Activated B cell treated with CpG ODN at 0.5 μM for 24 hours (primary cell): ENCODE measurements around the gene PODXL. TPM values are rescaled to one million over a fixed set of nuclear protein-coding genes. Genes with fewer than 3 reads are reported as not detected.
"Not testable (repeated sequence)": the region's sequence is repeated elsewhere in the genome, so short reads cannot be mapped to it uniquely, and the experiment has no call there.

Experiments
- ATAC-seq: fragments of 200-7000 bp; cut with Tn5 transposase; one replicate; pipeline ENCODE4 v1.10.0; 2021; ENCODE audit warnings: low read depth, mild to moderate bottlenecking, moderate library complexity
- CTCF ChIA-PET: fragments of 350-600 bp; sonication (Branson Sonifier 250); formaldehyde crosslinking; loops from one replicate; lab custom pipeline; 2021; ENCODE audit warnings: antibody characterized with exemption; lab: Charles Lee
- POLR2A ChIA-PET: fragments of 350-600 bp; sonication (Branson Sonifier 250); formaldehyde crosslinking; loops from one replicate; lab custom pipeline; 2021; ENCODE audit warnings: antibody characterized with exemption; lab: Charles Lee
- DNase-seq: peaks from one replicate; pipeline ENCODE4 v3.0.0; 2022
- H3K27ac Mint-ChIP-seq: one replicate; pipeline ENCODE4 v1.8.0; 2020; ENCODE audit warnings: mixed read lengths
- H3K27me3 Mint-ChIP-seq: one replicate; pipeline ENCODE4 v1.8.0; 2021; ENCODE audit warnings: mixed read lengths
- H3K36me3 Mint-ChIP-seq: one replicate; pipeline ENCODE4 v1.8.0; 2021; ENCODE audit warnings: low read depth, mixed read lengths
- H3K4me1 Mint-ChIP-seq: one replicate; pipeline ENCODE4 v1.8.0; 2021; ENCODE audit warnings: mixed read lengths
- H3K4me3 Mint-ChIP-seq: one replicate; pipeline ENCODE4 v1.8.0; 2020; ENCODE audit warnings: mild to moderate bottlenecking, mixed read lengths
- H3K9me3 Mint-ChIP-seq: one replicate; pipeline ENCODE4 v1.8.0; 2020; ENCODE audit warnings: mixed read lengths
- intact Hi-C: fragments of 100-400 bp; cut with micrococcal nuclease; formaldehyde crosslinking; loops from one replicate; pipeline ENCODE4 v1.15.1; 2024
- total RNA-seq: library from RNA; stranded (reverse); gene quantifications from 2 replicates; pipeline ENCODE4 v1.2.3, GENCODE V29; 2022
- TF ChIP-seq, protein P1 (sequence below): fragments of 200-600 bp; IDR thresholded peaks from one replicate; pipeline ENCODE4 v1.8.0; 2022; ENCODE audit warnings: antibody characterized with exemption, mild to moderate bottlenecking

PODXL gene
- total RNA-seq, 1 donor from 2014 or later = 1.4 TPM

DNA sequence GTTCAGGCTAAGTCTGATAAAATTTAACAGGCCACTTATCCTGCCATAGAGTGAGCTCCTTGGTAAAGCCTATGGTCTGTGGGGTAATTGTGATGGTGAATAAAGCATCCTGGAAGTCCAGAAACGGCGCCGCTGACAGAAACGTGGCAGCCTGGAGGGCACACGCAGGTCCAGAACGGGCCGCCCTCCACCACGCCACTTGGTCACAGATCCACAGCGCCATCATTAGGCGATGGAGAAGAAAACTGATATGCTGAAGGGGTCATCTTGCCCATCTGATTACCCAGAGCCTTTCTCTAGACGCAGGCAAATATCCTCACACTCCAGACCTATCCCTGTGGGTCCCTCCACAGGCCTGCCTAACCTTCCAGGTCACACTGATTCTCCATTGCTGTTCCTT lies 37.8 kb downstream of the PODXL start:
- Mint-ChIP-seq H3K36me3 (no peaks in the 10 kb centered on the region), H3K4me3 (no peak overlapping the region), H3K4me1 (peaks cover 5% of the 10 kb centered on the region), H3K27me3 (no peaks in the 10 kb centered on the region), H3K9me3 (no peaks in the 10 kb centered on the region), H3K27ac (no peak overlapping the region)
- intact Hi-C loops = no loop called here
- TF ChIP-seq, protein P1, sequence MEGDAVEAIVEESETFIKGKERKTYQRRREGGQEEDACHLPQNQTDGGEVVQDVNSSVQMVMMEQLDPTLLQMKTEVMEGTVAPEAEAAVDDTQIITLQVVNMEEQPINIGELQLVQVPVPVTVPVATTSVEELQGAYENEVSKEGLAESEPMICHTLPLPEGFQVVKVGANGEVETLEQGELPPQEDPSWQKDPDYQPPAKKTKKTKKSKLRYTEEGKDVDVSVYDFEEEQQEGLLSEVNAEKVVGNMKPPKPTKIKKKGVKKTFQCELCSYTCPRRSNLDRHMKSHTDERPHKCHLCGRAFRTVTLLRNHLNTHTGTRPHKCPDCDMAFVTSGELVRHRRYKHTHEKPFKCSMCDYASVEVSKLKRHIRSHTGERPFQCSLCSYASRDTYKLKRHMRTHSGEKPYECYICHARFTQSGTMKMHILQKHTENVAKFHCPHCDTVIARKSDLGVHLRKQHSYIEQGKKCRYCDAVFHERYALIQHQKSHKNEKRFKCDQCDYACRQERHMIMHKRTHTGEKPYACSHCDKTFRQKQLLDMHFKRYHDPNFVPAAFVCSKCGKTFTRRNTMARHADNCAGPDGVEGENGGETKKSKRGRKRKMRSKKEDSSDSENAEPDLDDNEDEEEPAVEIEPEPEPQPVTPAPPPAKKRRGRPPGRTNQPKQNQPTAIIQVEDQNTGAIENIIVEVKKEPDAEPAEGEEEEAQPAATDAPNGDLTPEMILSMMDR = no peak
- no peak for ATAC-seq
- POLR2A ChIA-PET = no interaction called here
- DNase-seq = no peak
- CTCF ChIA-PET = no interaction called here

DNA sequence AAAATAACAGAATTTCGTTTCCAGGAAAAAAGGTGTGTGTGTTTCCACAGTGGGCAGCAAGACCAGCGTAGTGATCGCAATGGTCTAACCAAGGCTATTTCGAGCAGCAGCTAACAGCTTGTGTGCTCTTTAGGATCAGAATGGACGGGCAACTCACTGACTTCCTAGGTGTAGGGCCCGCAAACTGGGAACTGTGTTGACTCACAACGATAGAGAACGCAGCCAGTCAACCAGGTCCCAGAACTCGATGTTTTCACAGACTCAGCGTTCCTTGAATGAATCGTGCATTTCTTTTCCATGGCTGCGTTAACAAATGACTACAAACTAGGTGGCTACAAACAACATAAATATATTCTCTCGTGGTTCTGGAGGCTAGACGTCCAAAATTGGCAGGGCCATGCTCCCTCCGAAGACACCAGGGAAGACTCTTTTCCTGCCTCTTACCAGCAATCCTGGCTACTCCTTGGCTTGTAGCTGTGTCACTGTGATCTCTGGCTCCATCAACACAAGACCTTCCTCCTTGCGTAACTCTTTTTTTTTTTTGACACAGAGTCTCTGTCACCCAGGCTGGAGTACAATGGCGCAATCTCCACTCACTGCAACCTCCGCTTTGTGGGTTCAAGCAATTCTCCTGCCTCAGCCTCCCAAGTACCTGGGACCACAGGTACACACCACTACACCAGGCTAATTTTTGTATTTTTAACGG lies 39.1 kb downstream of the PODXL start:
- TF ChIP-seq, protein P1 = no peak
- intact Hi-C loops = no loop called here
- ATAC-seq (no peak), DNase-seq (no peak)
- Mint-ChIP-seq H3K9me3 (no peaks in the 10 kb centered on the region), H3K4me1 (peaks cover 10% of the 10 kb centered on the region), H3K27me3 (no peaks in the 10 kb centered on the region), H3K36me3 (no peaks in the 10 kb centered on the region), H3K4me3 (no peak overlapping the region), H3K27ac (no peak overlapping the region)
- POLR2A ChIA-PET = no interaction called here
- CTCF ChIA-PET = no interaction called here

DNA sequence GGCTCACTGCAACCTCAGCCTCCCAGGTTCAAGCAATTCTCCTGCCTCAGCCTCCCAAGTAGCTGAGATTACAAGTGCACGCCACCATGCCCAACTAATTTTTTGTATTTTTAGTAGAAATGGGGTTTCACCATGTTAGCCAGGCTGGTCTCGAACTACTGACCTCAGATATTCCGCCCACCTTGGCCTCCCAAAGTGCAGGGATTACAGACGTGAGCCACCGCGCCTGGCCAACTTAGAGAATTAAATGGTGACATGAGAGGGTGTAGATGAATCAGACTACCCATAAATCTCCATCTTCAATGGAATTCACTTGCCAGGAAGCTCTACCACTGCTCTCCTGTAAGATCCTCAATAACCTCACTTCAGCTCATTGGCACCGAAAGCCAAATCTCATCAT lies 41.0 kb downstream of the PODXL start:
- ATAC-seq, H3K27me3 Mint-ChIP-seq, H3K27ac Mint-ChIP-seq, H3K4me3 Mint-ChIP-seq, POLR2A ChIA-PET, DNase-seq, H3K9me3 Mint-ChIP-seq, H3K36me3 Mint-ChIP-seq, intact Hi-C loops: not testable (repeated sequence)
- CTCF ChIA-PET = interaction anchor here (0.6 to 1.4 kb wide), 3 partner anchors 12 to 140 kb away, joined by 3 to 4 read pairs (median 4); no protein-coding TSS in a partner anchor
- peaks cover 16% of the 10 kb centered on the region for H3K4me1 Mint-ChIP-seq

DNA sequence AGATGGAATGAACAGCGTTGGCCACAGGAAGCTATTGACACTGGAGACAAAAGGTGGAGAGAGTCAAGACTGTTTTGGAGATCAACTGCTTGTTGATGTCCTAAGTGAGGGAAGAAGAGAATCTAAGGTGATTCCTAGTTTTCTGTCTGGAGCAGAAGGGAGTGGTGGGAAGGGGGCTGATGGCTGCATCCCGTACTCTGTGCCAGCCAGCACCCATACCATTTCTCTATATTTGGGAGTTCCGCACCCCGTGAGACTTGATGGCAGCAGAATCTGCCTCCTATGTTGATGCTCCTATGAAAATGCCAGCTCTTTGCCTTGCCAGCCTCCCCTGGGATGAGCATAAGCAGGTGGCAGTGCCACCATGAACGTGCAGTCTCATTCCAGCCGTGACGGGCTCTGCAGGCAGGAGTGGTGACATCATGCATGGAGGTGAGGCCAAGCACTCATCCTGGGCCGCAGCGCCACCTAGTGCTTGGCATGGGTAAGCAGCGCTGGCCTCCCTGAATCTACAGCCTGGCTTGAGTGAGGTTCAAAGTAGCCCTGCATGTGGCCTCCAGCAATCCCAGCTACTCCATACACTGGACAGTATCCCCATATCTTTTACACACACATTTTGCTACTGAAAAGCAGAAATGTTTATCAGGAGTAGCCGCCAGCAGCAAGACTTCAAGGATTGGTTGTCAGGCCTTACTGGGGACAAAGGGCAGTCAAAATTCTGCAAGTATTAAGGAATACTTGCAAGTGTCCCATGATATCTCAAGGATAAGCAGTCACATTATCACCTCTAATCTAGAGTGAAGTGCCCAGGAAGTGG lies 43.0 kb downstream of the PODXL start:
- no peaks in the 10 kb centered on the region for H3K9me3 Mint-ChIP-seq
- no peak overlapping the region for H3K27ac Mint-ChIP-seq
- TF ChIP-seq, protein P1 = peak; percentile 53
- POLR2A ChIA-PET = interaction anchor here (0.6 kb wide), 1 partner anchor 622 kb away, joined by 3 read pairs; no protein-coding TSS in a partner anchor
- H3K36me3 Mint-ChIP-seq = no peaks in the 10 kb centered on the region
- intact Hi-C loops = loop anchor here (1.0 to 5.0 kb wide), 2 partner anchors 441 to 616 kb away; no protein-coding TSS in a partner anchor
- CTCF ChIA-PET = interaction anchor here (0.5 to 1.1 kb wide), 2 partner anchors 26 to 88 kb away, joined by 3 read pairs; no protein-coding TSS in a partner anchor
- peaks cover 3% of the 10 kb centered on the region for H3K27me3 Mint-ChIP-seq
- no peak overlapping the region for H3K4me3 Mint-ChIP-seq
- peaks cover 16% of the 10 kb centered on the region for H3K4me1 Mint-ChIP-seq
- ATAC-seq (peak; percentile 97), DNase-seq (peak; percentile 60)

DNA sequence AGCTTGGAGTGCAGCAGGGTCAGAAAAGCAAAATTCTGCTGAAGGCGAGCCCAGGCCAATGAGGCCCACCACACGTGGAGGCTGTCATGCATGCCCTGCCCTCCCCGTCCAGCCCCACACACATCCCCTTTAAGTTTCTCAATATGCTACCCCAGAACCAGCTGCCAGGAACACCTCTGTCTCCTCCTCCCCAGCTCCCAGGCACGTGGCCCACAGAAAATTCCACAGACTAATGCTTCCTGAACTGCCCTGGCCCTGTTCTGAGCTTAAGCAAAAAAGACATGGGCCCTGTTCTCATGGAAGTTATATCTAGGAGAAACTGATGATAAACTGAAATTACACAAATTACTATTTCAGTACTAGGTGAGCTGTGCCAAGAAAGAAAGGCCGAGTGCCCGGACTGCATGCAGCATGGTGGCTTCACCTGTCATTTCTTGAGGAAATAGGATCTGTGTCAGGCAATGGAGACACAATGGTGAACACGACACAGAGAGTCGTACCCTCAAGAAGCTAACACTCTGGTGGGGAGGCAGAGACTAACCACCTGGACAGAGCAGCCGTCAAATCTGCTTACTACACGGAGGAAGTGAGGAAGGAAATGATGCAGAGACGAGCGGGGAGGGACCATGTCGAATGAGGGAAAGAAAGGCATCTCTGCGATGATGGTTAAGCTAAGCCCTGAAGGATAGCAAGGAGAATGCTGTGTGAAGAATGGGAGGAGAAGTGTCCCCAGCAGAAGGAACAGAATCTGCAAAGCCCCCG lies 44.5 kb downstream of the PODXL start:
- no peak for ATAC-seq
- peaks cover 3% of the 10 kb centered on the region for H3K27me3 Mint-ChIP-seq
- intact Hi-C loops = loop anchor here (5.0 kb wide), 1 partner anchor 440 kb away; no protein-coding TSS in a partner anchor
- H3K27ac Mint-ChIP-seq = no peak overlapping the region
- H3K4me3 Mint-ChIP-seq = no peak overlapping the region
- ChIA-PET CTCF (interaction anchor here (1.0 to 1.8 kb wide), 2 partner anchors 137 to 143 kb away, joined by 3 to 4 read pairs; no protein-coding TSS in a partner anchor), POLR2A (no interaction called here)
- no peaks in the 10 kb centered on the region for H3K36me3 Mint-ChIP-seq
- DNase-seq = no peak
- peaks cover 23% of the 10 kb centered on the region for H3K4me1 Mint-ChIP-seq
- H3K9me3 Mint-ChIP-seq = no peaks in the 10 kb centered on the region
- TF ChIP-seq, protein P1 = no peak
